ENCODE measurements around the gene OR11H7.
"Not testable (repeated sequence)": the region's sequence is repeated elsewhere in the genome, so short reads cannot be mapped to it uniquely, and the experiment has no call there.

Gene OR11H7

GRCh38 chr14:20215196-20215595 is 13.6 kb upstream of the OR11H7 start:
- peaks cover 0 to 4% (median 0%) of the 10 kb centered on the region in 5 experiments for H3K27me3 ChIP-seq (replicated peaks in 2 of 5; ENCODE audit: control insufficient read depth in 4 of 5, insufficient read depth in 5 of 5, low read length in 4 of 5)
- CTCF ChIA-PET: interaction anchor here (0.7 kb wide), 1 partner anchor 63 kb away, joined by 3 read pairs; no protein-coding TSS in a partner anchor
- H3K27ac ChIP-seq (ENCODE audit: insufficient read depth in 1 of 2, low read depth in 1 of 2, low read length in 2 of 2, poor library complexity in 1 of 2, severe bottlenecking in 2 of 2): no peak overlapping the region
- POLR2A ChIA-PET: no interaction called here
- 80% methylated on average over 2 of the region's 2 CpGs for WGBS (ENCODE audit: insufficient coverage)
- no peak overlapping the region for H3K4me3 ChIP-seq (ENCODE audit: control insufficient read depth in 1 of 7, extremely low read depth in 1 of 7, insufficient read depth in 4 of 7, low read depth in 2 of 7, low read length in 6 of 7)
- no peak for DNase-seq
- no peaks in the 10 kb centered on the region for H3K36me3 ChIP-seq (ENCODE audit: control insufficient read depth in 4 of 4, insufficient read depth in 4 of 4, low read length in 3 of 4)
- H3K4me1 ChIP-seq (ENCODE audit: control extremely low read depth in 1 of 4, control insufficient read depth in 4 of 4, insufficient read depth in 4 of 4, low read length in 3 of 4): no peaks in the 10 kb centered on the region
- H3K9me3 ChIP-seq (ENCODE audit: control extremely low read depth in 1 of 5, control insufficient read depth in 4 of 5, insufficient read depth in 2 of 5, low read depth in 1 of 5, low read length in 4 of 5): no peaks in the 10 kb centered on the region

GRCh38 chr14:20219033-20219432 is 9.7 kb upstream of the OR11H7 start:
- Histone ChIP-seq H3K36me3 (ENCODE audit: control insufficient read depth in 4 of 4, insufficient read depth in 4 of 4, low read length in 3 of 4) (no peaks in the 10 kb centered on the region), H3K9me3 (ENCODE audit: control extremely low read depth in 1 of 5, control insufficient read depth in 4 of 5, insufficient read depth in 2 of 5, low read depth in 1 of 5, low read length in 4 of 5) (no peaks in the 10 kb centered on the region), H3K4me1 (ENCODE audit: control extremely low read depth in 1 of 4, control insufficient read depth in 4 of 4, insufficient read depth in 4 of 4, low read length in 3 of 4) (no peaks in the 10 kb centered on the region), H3K4me3 (ENCODE audit: control insufficient read depth in 1 of 7, extremely low read depth in 1 of 7, insufficient read depth in 4 of 7, low read depth in 2 of 7, low read length in 6 of 7) (no peak overlapping the region), H3K27ac (ENCODE audit: insufficient read depth in 1 of 2, low read depth in 1 of 2, low read length in 2 of 2, poor library complexity in 1 of 2, severe bottlenecking in 2 of 2) (no peak overlapping the region), H3K27me3 (replicated peaks in 2 of 5; ENCODE audit: control insufficient read depth in 4 of 5, insufficient read depth in 5 of 5, low read length in 4 of 5) (peaks cover 0 to 4% (median 0%) of the 10 kb centered on the region in 5 experiments)
- ChIA-PET CTCF (no interaction called here), POLR2A (no interaction called here)
- 62% methylated on average over 4 of the region's 4 CpGs for WGBS (ENCODE audit: insufficient coverage)
- DNase-seq: peak in 1 of 3 donors; percentile 21

GRCh38 chr14:20223410-20223809 is 5.4 kb upstream of the OR11H7 start, which contains the start of gene OR11H6:
Gene OR11H6, plus strand, starts transcription at chr14:20223710. Its CDS starts 0 bp downstream, at chr14:20223710.
- H3K4me1 ChIP-seq (ENCODE audit: control extremely low read depth in 1 of 4, control insufficient read depth in 4 of 4, insufficient read depth in 4 of 4, low read length in 3 of 4): no peaks in the 10 kb centered on the region
- H3K4me3 ChIP-seq (ENCODE audit: control insufficient read depth in 1 of 7, extremely low read depth in 1 of 7, insufficient read depth in 4 of 7, low read depth in 2 of 7, low read length in 6 of 7): no peak within 1 kb of the TSS
- H3K9me3 ChIP-seq (ENCODE audit: control extremely low read depth in 1 of 5, control insufficient read depth in 4 of 5, insufficient read depth in 2 of 5, low read depth in 1 of 5, low read length in 4 of 5): no peaks in the 10 kb centered on the region
- ChIA-PET POLR2A (no interaction called here), CTCF (no interaction called here)
- peak in 1 of 3 donors; percentile 18 for DNase-seq
- H3K36me3 ChIP-seq (ENCODE audit: control insufficient read depth in 4 of 4, insufficient read depth in 4 of 4, low read length in 3 of 4): no peaks in the 10 kb centered on the region
- peaks cover 0 to 5% (median 0%) of the 10 kb centered on the region in 5 experiments for H3K27me3 ChIP-seq (replicated peaks in 2 of 5; ENCODE audit: control insufficient read depth in 4 of 5, insufficient read depth in 5 of 5, low read length in 4 of 5)
- H3K27ac ChIP-seq (ENCODE audit: insufficient read depth in 1 of 2, low read depth in 1 of 2, low read length in 2 of 2, poor library complexity in 1 of 2, severe bottlenecking in 2 of 2): no peak within 1 kb of the TSS
- no CpG with 5 or more reads among the region's 2 CpGs for WGBS (ENCODE audit: insufficient coverage)

GRCh38 chr14:20235415-20235814 is 6.6 kb downstream of the OR11H7 start:
- CTCF ChIA-PET: not testable (repeated sequence)
- no CpG with 5 or more reads among the region's 4 CpGs for WGBS (ENCODE audit: insufficient coverage)

GRCh38 chr14:20247646-20248246 is 19.0 kb downstream of the OR11H7 start:
- H3K9me3 ChIP-seq (ENCODE audit: control extremely low read depth in 1 of 5, control insufficient read depth in 4 of 5, insufficient read depth in 2 of 5, low read depth in 1 of 5, low read length in 4 of 5): peaks cover 0 to 4% (median 0%) of the 10 kb centered on the region in 5 experiments
- DNase-seq: peak in 2 of 3 donors; percentile 23 to 24
- no peak overlapping the region for H3K4me3 ChIP-seq (ENCODE audit: control insufficient read depth in 1 of 7, extremely low read depth in 1 of 7, insufficient read depth in 4 of 7, low read depth in 2 of 7, low read length in 6 of 7)
- ChIA-PET POLR2A (no interaction called here), CTCF (no interaction called here)
- WGBS (ENCODE audit: insufficient coverage): 100% methylated on average over 2 of the region's 3 CpGs
- no peaks in the 10 kb centered on the region for H3K4me1 ChIP-seq (ENCODE audit: control extremely low read depth in 1 of 4, control insufficient read depth in 4 of 4, insufficient read depth in 4 of 4, low read length in 3 of 4)
- H3K36me3 ChIP-seq (ENCODE audit: control insufficient read depth in 4 of 4, insufficient read depth in 4 of 4, low read length in 3 of 4): no peaks in the 10 kb centered on the region
- no peak overlapping the region for H3K27ac ChIP-seq (ENCODE audit: insufficient read depth in 1 of 2, low read depth in 1 of 2, low read length in 2 of 2, poor library complexity in 1 of 2, severe bottlenecking in 2 of 2)
- H3K27me3 ChIP-seq (replicated peaks in 2 of 5; ENCODE audit: control insufficient read depth in 4 of 5, insufficient read depth in 5 of 5, low read length in 4 of 5): no peaks in the 10 kb centered on the region

More at GRCh38 chr14:20235415-20235814, 6.6 kb downstream of the OR11H7 start:
- H3K4me1 ChIP-seq (ENCODE audit: control extremely low read depth in 1 of 4, control insufficient read depth in 4 of 4, insufficient read depth in 4 of 4, low read length in 3 of 4); DNase-seq; POLR2A ChIA-PET; H3K4me3 ChIP-seq (ENCODE audit: control insufficient read depth in 1 of 7, extremely low read depth in 1 of 7, insufficient read depth in 4 of 7, low read depth in 2 of 7, low read length in 6 of 7); H3K9me3 ChIP-seq (ENCODE audit: control extremely low read depth in 1 of 5, control insufficient read depth in 4 of 5, insufficient read depth in 2 of 5, low read depth in 1 of 5, low read length in 4 of 5); H3K36me3 ChIP-seq (ENCODE audit: control insufficient read depth in 4 of 4, insufficient read depth in 4 of 4, low read length in 3 of 4); H3K27ac ChIP-seq (ENCODE audit: insufficient read depth in 1 of 2, low read depth in 1 of 2, low read length in 2 of 2, poor library complexity in 1 of 2, severe bottlenecking in 2 of 2); H3K27me3 ChIP-seq (replicated peaks in 2 of 5; ENCODE audit: control insufficient read depth in 4 of 5, insufficient read depth in 5 of 5, low read length in 4 of 5): not testable (repeated sequence)

- POLR2A ChIA-PET: no interaction called here
- H3K9me3 ChIP-seq (ENCODE audit: control extremely low read depth in 1 of 5, control insufficient read depth in 4 of 5, insufficient read depth in 2 of 5, low read depth in 1 of 5, low read length in 4 of 5): no peaks in the 10 kb centered on the region
- H3K4me3 ChIP-seq (ENCODE audit: control insufficient read depth in 1 of 7, extremely low read depth in 1 of 7, insufficient read depth in 4 of 7, low read depth in 2 of 7, low read length in 6 of 7): no peak overlapping the region
- DNase-seq: no peak
- H3K27ac ChIP-seq (ENCODE audit: insufficient read depth in 1 of 2, low read depth in 1 of 2, low read length in 2 of 2, poor library complexity in 1 of 2, severe bottlenecking in 2 of 2): no peak overlapping the region
- 100% methylated on average over 1 of the region's 3 CpGs for WGBS (ENCODE audit: insufficient coverage)
- CTCF ChIA-PET: no interaction called here
- no peaks in the 10 kb centered on the region for H3K27me3 ChIP-seq (replicated peaks in 2 of 5; ENCODE audit: control insufficient read depth in 4 of 5, insufficient read depth in 5 of 5, low read length in 4 of 5)
- H3K36me3 ChIP-seq (ENCODE audit: control insufficient read depth in 4 of 4, insufficient read depth in 4 of 4, low read length in 3 of 4): no peaks in the 10 kb centered on the region
- H3K4me1 ChIP-seq (ENCODE audit: control extremely low read depth in 1 of 4, control insufficient read depth in 4 of 4, insufficient read depth in 4 of 4, low read length in 3 of 4): no peaks in the 10 kb centered on the region
These were observed 33.9 kb downstream of the OR11H7 start for GRCh38 chr14:20262642-20263128.

- DNase-seq; H3K4me3 ChIP-seq (ENCODE audit: control insufficient read depth in 1 of 7, extremely low read depth in 1 of 7, insufficient read depth in 4 of 7, low read depth in 2 of 7, low read length in 6 of 7); H3K4me1 ChIP-seq (ENCODE audit: control extremely low read depth in 1 of 4, control insufficient read depth in 4 of 4, insufficient read depth in 4 of 4, low read length in 3 of 4); CTCF ChIA-PET; H3K27me3 ChIP-seq (replicated peaks in 2 of 5; ENCODE audit: control insufficient read depth in 4 of 5, insufficient read depth in 5 of 5, low read length in 4 of 5); H3K9me3 ChIP-seq (ENCODE audit: control extremely low read depth in 1 of 5, control insufficient read depth in 4 of 5, insufficient read depth in 2 of 5, low read depth in 1 of 5, low read length in 4 of 5); POLR2A ChIA-PET; H3K36me3 ChIP-seq (ENCODE audit: control insufficient read depth in 4 of 4, insufficient read depth in 4 of 4, low read length in 3 of 4); H3K27ac ChIP-seq (ENCODE audit: insufficient read depth in 1 of 2, low read depth in 1 of 2, low read length in 2 of 2, poor library complexity in 1 of 2, severe bottlenecking in 2 of 2): not testable (repeated sequence)
- 100% methylated on average over 1 of the region's 5 CpGs for WGBS (ENCODE audit: insufficient coverage)
These were observed 35.6 kb downstream of the OR11H7 start for GRCh38 chr14:20264361-20264760.

Measured in common myeloid progenitor, CD34-positive (primary cell).